Panc1 (cell line): ENCODE results near the gene H6PD. TPM values are rescaled to one million over a fixed set of nuclear protein-coding genes. Genes with fewer than 3 reads are reported as not detected.

Source experiments
- ATAC-seq: fragments of 200-7000 bp; cut with Tn5 transposase; 2 replicates; pipeline ENCODE4 v1.9.1; 2020; ENCODE audit warnings: mild to moderate bottlenecking, moderate library complexity
- BruUV-seq: library from RNA; stranded (reverse); fragments of 400-500 nt; replicated peaks from 2 replicates; lab custom pipeline; 2021; lab: Mats Ljungman, UMichigan
- CTCF ChIA-PET: fragments of 300-600 bp; sonication (Branson Sonifier 250); formaldehyde crosslinking; loops from one replicate; lab custom pipeline; 2022; ENCODE audit warnings: antibody characterized with exemption; lab: Charles Lee
- POLR2A ChIA-PET: fragments of 300-600 bp; sonication (Branson Sonifier 250); formaldehyde crosslinking; loops from one replicate; lab custom pipeline; 2022; ENCODE audit warnings: antibody characterized with exemption; lab: Charles Lee
- DNase-seq: peaks from one replicate; pipeline ENCODE4 v3.0.0-alpha.2; 2010; ENCODE audit warnings: low read depth, low spot score
- H3K27ac ChIP-seq: 2 replicates; pipeline ENCODE4 v1.5.1; 2011; ENCODE audit warnings: mild to moderate bottlenecking, low read length, inconsistent platforms
- H3K27me3 ChIP-seq: fragments of 200-500 bp; sonication (Bioruptor generic); 2 replicates; pipeline ENCODE4 v1.6.0; 2014; ENCODE audit warnings: low read length, inconsistent platforms; ENCODE audit not compliant: control insufficient read depth, insufficient read depth
- H3K36me3 ChIP-seq: fragments of 200-500 bp; sonication (Bioruptor generic); 2 replicates; pipeline ENCODE4 v1.5.1; 2014; ENCODE audit warnings: inconsistent platforms, mild to moderate bottlenecking, low read length, moderate library complexity; ENCODE audit not compliant: control insufficient read depth, insufficient read depth
- H3K4me1 ChIP-seq: 2 replicates; pipeline ENCODE4 v1.5.1; 2011; ENCODE audit warnings: inconsistent platforms, mild to moderate bottlenecking, low read length, moderate library complexity; ENCODE audit not compliant: control insufficient read depth, insufficient read depth
- H3K4me3 ChIP-seq, 2 experiments: 2 replicates each; pipeline ENCODE4 v1.5.1; 2011 to 2012; ENCODE audit warnings: low read depth in 2 of 2, low read length in 2 of 2, mild to moderate bottlenecking in 2 of 2, inconsistent platforms in 1 of 2, moderate library complexity in 1 of 2
- H3K9me3 ChIP-seq: fragments of 200-500 bp; sonication (Bioruptor generic); 2 replicates; pipeline ENCODE4 v1.5.1; 2014; ENCODE audit warnings: low read depth, mild to moderate bottlenecking, inconsistent platforms, low read length, moderate library complexity; ENCODE audit not compliant: control insufficient read depth, insufficient read depth
- CTCF ChIP-seq: fragments of 450-650 bp; IDR thresholded peaks from 2 replicates; pipeline ENCODE4 v1.5.1; 2017; ENCODE audit warnings: mild to moderate bottlenecking
- POLR2AphosphoS5 ChIP-seq: IDR thresholded peaks from 2 replicates; pipeline ENCODE4 v1.6.1; 2012; ENCODE audit warnings: mild to moderate bottlenecking, low read depth, low read length, moderate library complexity
- REST ChIP-seq, 2 experiments: IDR thresholded peaks; 2 replicates each; pipeline ENCODE4 v1.6.1; 2011 to 2012; ENCODE audit warnings: low read depth in 2 of 2, control low read depth in 1 of 2, low read length in 1 of 2, mild to moderate bottlenecking in 1 of 2, moderate library complexity in 1 of 2; ENCODE audit not compliant: insufficient read depth in 1 of 2
- SIN3A ChIP-seq: IDR thresholded peaks from 2 replicates; pipeline ENCODE4 v1.6.1; 2012; ENCODE audit warnings: low read depth, mild to moderate bottlenecking, low read length, moderate library complexity, borderline replicate concordance; ENCODE audit not compliant: insufficient read depth
- TCF7L2 ChIP-seq: IDR thresholded peaks from 2 replicates; pipeline ENCODE4 v1.6.1; 2011; ENCODE audit warnings: mild to moderate bottlenecking, low read depth, low read length, inconsistent platforms
- in situ Hi-C: cut with HindIII; loops from 2 replicates; pipeline ENCODE4 v1.10.0; 2016; ENCODE audit warnings: low sequenced_read_pairs, low pct_unique_long_range_greater_than_20kb
- intact Hi-C: fragments of 100-400 bp; cut with micrococcal nuclease; formaldehyde crosslinking; loops from one replicate; pipeline ENCODE4 v1.10.0; 2022; ENCODE audit not compliant: unreplicated experiment
- total RNA-seq: library from RNA; stranded (reverse); gene quantifications from one replicate; pipeline ENCODE4 v1.2.1, GENCODE V29; 2021; ENCODE audit not compliant: unreplicated experiment

The H6PD gene
- total RNA-seq, 1 experiment from 2014 or later, result 23.5 TPM

- peak overlapping the region; percentile 79 for H3K27ac ChIP-seq
- H3K4me3 ChIP-seq, result no peak overlapping the region
- H3K4me1 ChIP-seq, result peaks cover 60% of the 10 kb centered on the region
- TF ChIP-seq REST (IDR thresholded peaks at IDR 0.05; ENCODE audit: insufficient read depth in 1 of 2, low read depth in 2 of 2, low read length in 1 of 2) (no peak), POLR2AphosphoS5 (no peak), CTCF (no peak), SIN3A (no peak), TCF7L2 (no peak)
- ATAC-seq (no peak), DNase-seq (no peak)
- ChIA-PET CTCF (no interaction called here), POLR2A (no interaction called here)
- H3K27me3 ChIP-seq, result no peaks in the 10 kb centered on the region
- H3K9me3 ChIP-seq, result no peaks in the 10 kb centered on the region
- in situ Hi-C loops (no loop called here), intact Hi-C loops (no loop called here)
- H3K36me3 ChIP-seq, result no peaks in the 10 kb centered on the region
- no TSS peak for BruUV-seq
Measured at GRCh38 chr1:9278585-9279153, 44.1 kb downstream of the H6PD start.

GRCh38 chr1:9279172-9279840, 44.7 kb downstream of the H6PD start:
- no peaks in the 10 kb centered on the region for H3K9me3 ChIP-seq
- no TSS peak for BruUV-seq
- intact Hi-C loops, result no loop called here
- H3K27ac ChIP-seq, result peak overlapping the region; percentile 79
- ATAC-seq, result no peak
- in situ Hi-C loops, result no loop called here
- ChIA-PET CTCF (no interaction called here), POLR2A (no interaction called here)
- H3K36me3 ChIP-seq, result no peaks in the 10 kb centered on the region
- DNase-seq, result no peak
- H3K4me3 ChIP-seq, result no peak overlapping the region
- peaks cover 58% of the 10 kb centered on the region for H3K4me1 ChIP-seq
- no peaks in the 10 kb centered on the region for H3K27me3 ChIP-seq
- TF ChIP-seq SIN3A (no peak), POLR2AphosphoS5 (no peak), REST (IDR thresholded peaks at IDR 0.05; ENCODE audit: insufficient read depth in 1 of 2, low read depth in 2 of 2, low read length in 1 of 2) (no peak), CTCF (no peak), TCF7L2 (no peak)
